IgD-negative memory B cell (primary cell): Measurements from ENCODE around the gene MPND. TPM values are rescaled to one million over a fixed set of nuclear protein-coding genes. Genes with fewer than 3 reads are reported as not detected.

Source experiments
- H3K27ac Mint-ChIP-seq, 3 donors: one replicate each; pipeline ENCODE4 v1.8.0; 2020 to 2022; ENCODE audit warnings: mild to moderate bottlenecking in 3 of 3, mixed read lengths in 3 of 3, moderate library complexity in 1 of 3
- H3K27me3 Mint-ChIP-seq: one replicate; pipeline ENCODE4 v1.8.0; 2021; ENCODE audit warnings: mixed read lengths
- H3K36me3 Mint-ChIP-seq: one replicate; pipeline ENCODE4 v1.8.0; 2020; ENCODE audit warnings: mild to moderate bottlenecking, mixed read lengths
- H3K4me1 Mint-ChIP-seq, 3 donors: one replicate each; pipeline ENCODE4 v1.8.0; 2020 to 2022; ENCODE audit warnings: mixed read lengths in 3 of 3, mild to moderate bottlenecking in 1 of 3
- H3K4me3 Mint-ChIP-seq, 4 donors: one replicate each; pipeline ENCODE4 v1.8.0; 2020 to 2022; ENCODE audit warnings: mild to moderate bottlenecking in 4 of 4, mixed read lengths in 4 of 4, moderate library complexity in 3 of 4
- H3K9me3 Mint-ChIP-seq, 3 donors: one replicate each; pipeline ENCODE4 v1.8.0; 2020 to 2021; ENCODE audit warnings: mixed read lengths in 3 of 3, mild to moderate bottlenecking in 1 of 3
- polyA plus RNA-seq: library from polyadenylated mRNA; unstranded; fragments of 300-500 nt; fragmentation: Illumina TruSeq; gene quantifications from one replicate; pipeline ENCODE4 v1.2.3, GENCODE V29; 2021

The MPND gene
- 9.7 TPM for polyA plus RNA-seq

- H3K4me3 Mint-ChIP-seq: peak within 1 kb of the TSS; percentile 82 to 95 (median 91)
- H3K27ac Mint-ChIP-seq: peak within 1 kb of the TSS; percentile 80 to 96 (median 93)
- peaks cover 0 to 1% (median 0%) of the 10 kb centered on the region in 3 donors for H3K9me3 Mint-ChIP-seq
- H3K36me3 Mint-ChIP-seq: peaks cover 3% of the 10 kb centered on the region
- peaks cover 8 to 15% (median 12%) of the 10 kb centered on the region in 3 donors for H3K4me1 Mint-ChIP-seq
- H3K27me3 Mint-ChIP-seq: no peaks in the 10 kb centered on the region
Observed at GRCh38 chr19:4343370-4344307, at the start of gene MPND. Gene MPND (plus strand): TSS chr19:4343562. CDS start chr19:4343594, 32 bp downstream.

- Mint-ChIP-seq H3K27me3 (peaks cover 5% of the 10 kb centered on the region), H3K4me3 (no peak overlapping the region), H3K36me3 (no peaks in the 10 kb centered on the region), H3K27ac (no peak overlapping the region), H3K9me3 (no peaks in the 10 kb centered on the region), H3K4me1 (no peaks in the 10 kb centered on the region)
Observed at GRCh38 chr19:4294389-4294788, 49.0 kb upstream of the MPND start.

DNA sequence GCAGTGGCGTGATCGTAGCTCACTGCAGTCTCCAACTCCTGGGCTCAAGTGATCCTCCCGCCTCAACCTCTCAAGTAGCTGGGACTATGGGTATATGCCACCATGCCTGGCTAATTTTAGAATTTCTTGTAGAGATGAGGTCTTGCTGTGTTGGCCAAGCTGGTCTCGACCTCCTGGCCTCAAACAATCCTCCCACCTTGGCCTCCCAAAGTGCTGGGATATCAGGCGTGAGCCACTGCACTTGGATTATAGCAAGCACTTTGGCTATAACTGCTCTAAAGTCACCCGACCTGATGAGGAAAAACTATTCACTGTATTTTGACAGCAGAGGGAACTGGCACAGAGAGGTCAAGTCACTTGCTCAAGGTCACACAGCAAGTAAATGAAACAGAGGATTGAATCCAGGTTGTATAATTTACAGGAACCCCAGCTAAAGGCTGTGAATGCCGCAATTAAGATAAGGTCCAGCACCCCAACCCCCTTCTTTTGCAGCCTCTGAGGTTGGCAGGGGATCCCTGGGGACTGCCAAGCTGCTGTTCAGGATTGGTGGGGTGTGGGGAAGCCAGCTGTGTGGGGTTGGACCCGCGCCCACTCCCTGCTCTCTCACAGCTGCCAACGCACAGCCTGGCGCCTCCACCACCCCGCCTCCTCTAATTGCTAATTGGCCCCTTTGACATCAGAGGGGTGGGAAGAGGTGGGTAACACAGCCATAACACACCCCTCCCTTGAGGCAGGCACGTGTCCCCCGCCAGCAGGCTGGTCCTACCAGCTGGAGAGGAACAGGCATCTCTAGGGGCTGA is 47.2 kb upstream of the MPND start:
- no peaks in the 10 kb centered on the region for H3K36me3 Mint-ChIP-seq

GRCh38 chr19:4297901-4298809 is 45.2 kb upstream of the MPND start:
- peaks cover 8% of the 10 kb centered on the region for H3K27me3 Mint-ChIP-seq
- no peaks in the 10 kb centered on the region for H3K4me1 Mint-ChIP-seq
- no peaks in the 10 kb centered on the region for H3K36me3 Mint-ChIP-seq
- H3K27ac Mint-ChIP-seq: no peak overlapping the region
- no peaks in the 10 kb centered on the region for H3K9me3 Mint-ChIP-seq
- H3K4me3 Mint-ChIP-seq: no peak overlapping the region

More for the DNA sequence above, 47.2 kb upstream of the MPND start:
- Mint-ChIP-seq H3K9me3 (no peaks in the 10 kb centered on the region), H3K27me3 (peaks cover 8% of the 10 kb centered on the region), H3K27ac (no peak overlapping the region), H3K4me3 (no peak overlapping the region), H3K4me1 (no peaks in the 10 kb centered on the region)

GRCh38 chr19:4298810-4299550 is 44.4 kb upstream of the MPND start:
- no peaks in the 10 kb centered on the region for H3K36me3 Mint-ChIP-seq
- H3K9me3 Mint-ChIP-seq: no peaks in the 10 kb centered on the region
- no peak overlapping the region for H3K27ac Mint-ChIP-seq
- no peak overlapping the region for H3K4me3 Mint-ChIP-seq
- H3K4me1 Mint-ChIP-seq: no peaks in the 10 kb centered on the region
- peaks cover 10% of the 10 kb centered on the region for H3K27me3 Mint-ChIP-seq

DNA sequence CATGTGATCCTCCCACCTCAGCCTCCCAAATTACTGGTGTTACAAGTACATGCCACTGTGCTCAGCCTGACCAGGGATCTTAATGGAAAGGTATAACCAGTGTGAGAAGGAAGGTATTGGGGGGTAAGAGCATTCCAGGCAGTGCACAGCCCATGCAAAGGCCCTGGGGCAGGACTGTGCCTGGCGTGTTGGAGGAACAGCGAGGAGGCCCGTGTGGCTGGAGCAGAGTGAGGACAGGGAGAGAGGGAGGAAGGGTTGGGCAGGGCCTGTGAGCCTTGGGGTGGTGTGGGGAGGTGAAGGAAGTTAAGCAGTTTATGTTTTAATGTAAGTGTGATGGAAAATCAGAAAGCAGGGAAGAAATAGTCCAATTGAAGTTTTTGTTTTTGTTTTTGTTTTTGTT is 42.8 kb upstream of the MPND start:
- peaks cover 11% of the 10 kb centered on the region for H3K27me3 Mint-ChIP-seq
- peak overlapping the region in 1 of 3 donors; percentile 55 for H3K27ac Mint-ChIP-seq
- peak overlapping the region in 1 of 4 donors; percentile 34 for H3K4me3 Mint-ChIP-seq
- no peaks in the 10 kb centered on the region for H3K36me3 Mint-ChIP-seq
- peaks cover 0 to 3% (median 0%) of the 10 kb centered on the region in 3 donors for H3K4me1 Mint-ChIP-seq
- H3K9me3 Mint-ChIP-seq: no peaks in the 10 kb centered on the region

DNA sequence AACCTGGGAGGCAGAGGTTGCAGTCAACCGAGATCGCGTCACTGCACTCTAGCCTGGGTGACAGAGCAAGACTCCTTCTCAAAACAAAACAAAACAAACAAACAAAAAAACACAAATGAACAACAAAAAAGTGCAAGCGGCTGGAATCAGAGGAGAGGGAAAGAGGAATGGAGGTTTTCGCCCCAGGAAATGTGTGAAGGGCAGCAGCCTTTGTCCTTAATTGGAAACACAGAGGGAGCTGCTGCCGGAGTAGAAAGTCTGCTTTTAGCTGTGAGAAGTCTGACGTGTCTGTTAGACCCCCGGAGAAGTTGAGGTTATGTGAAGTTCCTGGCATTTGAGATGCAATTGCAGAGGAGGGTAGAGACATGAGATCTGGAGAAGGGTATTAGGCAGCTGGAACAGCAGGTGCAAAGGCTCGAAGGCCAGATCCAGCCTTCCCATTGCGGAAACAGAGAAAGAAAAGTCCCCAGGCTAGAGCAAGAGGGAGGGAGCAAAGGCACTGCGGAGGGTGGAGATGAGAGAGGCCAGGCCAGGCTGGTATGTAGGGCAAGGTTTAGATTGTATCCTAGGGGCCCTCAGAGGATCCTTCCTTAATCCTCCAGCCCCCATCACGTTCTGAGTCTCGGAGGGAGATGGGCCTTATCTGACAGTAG is 41.6 kb upstream of the MPND start:
- Mint-ChIP-seq H3K36me3 (no peaks in the 10 kb centered on the region), H3K27me3 (peaks cover 9% of the 10 kb centered on the region), H3K4me3 (peak overlapping the region in 2 of 4 donors; percentile 64 to 74), H3K4me1 (peaks cover 0 to 3% (median 0%) of the 10 kb centered on the region in 3 donors), H3K27ac (no peak overlapping the region), H3K9me3 (no peaks in the 10 kb centered on the region)

DNA sequence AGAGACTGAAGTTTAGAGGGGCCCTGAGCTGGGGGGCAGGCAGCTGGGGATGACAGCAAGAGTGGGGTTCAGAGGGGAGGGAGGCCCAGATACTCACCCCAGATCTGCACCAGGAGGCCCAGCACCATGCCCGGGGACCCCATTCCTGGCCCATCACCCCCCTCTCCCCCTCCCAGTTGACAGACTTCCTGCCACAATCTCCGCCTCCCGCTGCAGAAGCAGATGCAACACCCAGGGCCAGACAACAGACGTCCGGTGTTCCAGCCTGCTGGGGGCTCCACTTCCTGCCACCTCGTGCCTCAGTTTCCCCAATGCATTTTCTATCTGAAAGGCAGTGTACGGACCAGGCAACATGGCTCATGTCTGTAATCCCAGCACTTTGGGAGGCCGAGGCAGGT is 41.1 kb upstream of the MPND start, which contains the start of gene TMIGD2:
TSS of gene TMIGD2 (minus strand) at position 147 of the 398 bp plus-strand sequence. CDS start at position 143, 4 bp downstream.
- Mint-ChIP-seq H3K4me3 (peak within 1 kb of the TSS in 2 of 4 donors; percentile 64 to 74), H3K27ac (no peak within 1 kb of the TSS), H3K36me3 (no peaks in the 10 kb centered on the region), H3K27me3 (peaks cover 9% of the 10 kb centered on the region), H3K9me3 (no peaks in the 10 kb centered on the region), H3K4me1 (peaks cover 0 to 3% (median 0%) of the 10 kb centered on the region in 3 donors)

DNA sequence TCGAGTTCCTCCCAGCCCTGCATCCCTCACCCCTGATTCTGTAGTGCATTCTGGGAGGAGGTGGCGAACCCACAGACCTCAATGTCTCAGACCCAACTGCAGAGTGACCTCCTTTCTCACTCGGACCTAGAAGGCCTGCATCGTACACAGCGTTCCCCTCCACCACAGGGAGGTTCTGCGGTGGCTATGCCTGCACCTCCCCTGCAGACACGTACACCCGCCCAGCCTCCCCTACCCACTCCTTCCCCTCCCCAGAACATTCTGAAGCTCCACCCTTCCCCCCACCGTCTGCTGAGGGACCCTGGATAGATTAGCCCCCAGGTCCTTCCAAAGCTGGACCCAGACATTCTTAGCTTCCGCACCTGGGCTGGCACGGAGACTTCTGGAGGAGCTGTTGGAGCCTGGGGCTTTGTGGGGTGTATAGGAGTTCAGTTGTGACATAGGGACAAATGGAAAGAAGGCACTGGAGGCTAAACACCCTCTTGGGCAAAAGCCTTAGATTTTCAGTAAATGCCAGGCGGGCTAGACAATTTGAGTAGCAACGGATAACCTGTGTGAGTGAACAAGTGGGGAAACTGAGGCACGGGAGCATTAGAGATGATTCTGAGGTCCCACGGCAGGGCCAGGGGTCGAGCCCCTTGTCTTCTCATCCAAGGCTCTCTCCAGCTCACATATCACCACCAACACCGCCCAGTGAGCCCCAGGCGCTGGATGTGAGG is 39.4 kb upstream of the MPND start:
- Mint-ChIP-seq H3K9me3 (no peaks in the 10 kb centered on the region), H3K27me3 (peaks cover 9% of the 10 kb centered on the region), H3K27ac (peak overlapping the region in 1 of 3 donors; percentile 81), H3K4me1 (peaks cover 0 to 3% (median 0%) of the 10 kb centered on the region in 3 donors), H3K36me3 (no peaks in the 10 kb centered on the region), H3K4me3 (peak overlapping the region in 2 of 4 donors; percentile 76 to 88)

GRCh38 chr19:4304538-4305256 is 38.7 kb upstream of the MPND start, which contains the start of gene FSD1:
Gene FSD1 (plus strand): TSS chr19:4304598. CDS start chr19:4304747, 149 bp downstream.
- H3K4me1 Mint-ChIP-seq: peaks cover 0 to 3% (median 0%) of the 10 kb centered on the region in 3 donors
- no peaks in the 10 kb centered on the region for H3K36me3 Mint-ChIP-seq
- H3K9me3 Mint-ChIP-seq: no peaks in the 10 kb centered on the region
- peak within 1 kb of the TSS in 2 of 4 donors; percentile 82 to 88 for H3K4me3 Mint-ChIP-seq
- peaks cover 9% of the 10 kb centered on the region for H3K27me3 Mint-ChIP-seq
- peak within 1 kb of the TSS in 2 of 3 donors; percentile 50 to 81 for H3K27ac Mint-ChIP-seq

DNA sequence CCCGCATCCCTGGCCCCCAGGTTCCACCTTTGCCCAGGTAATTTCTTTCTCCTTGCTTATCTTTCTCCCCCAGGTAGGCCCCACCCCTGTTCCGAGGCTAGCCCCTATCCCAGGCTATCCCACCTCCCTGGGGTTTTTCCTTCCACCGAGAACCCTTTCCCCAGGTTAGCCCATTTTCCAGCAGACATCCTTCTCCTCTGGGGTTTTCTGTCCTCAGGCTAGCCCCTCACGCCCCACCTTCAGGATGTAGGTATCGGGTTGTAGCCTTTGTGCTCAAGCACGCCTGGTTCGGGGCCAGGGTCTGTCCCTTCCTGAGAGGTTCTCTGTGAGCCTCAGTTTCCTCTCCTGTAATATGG is 38.1 kb upstream of the MPND start:
- H3K9me3 Mint-ChIP-seq: no peaks in the 10 kb centered on the region
- peaks cover 0 to 3% (median 0%) of the 10 kb centered on the region in 3 donors for H3K4me1 Mint-ChIP-seq

DNA sequence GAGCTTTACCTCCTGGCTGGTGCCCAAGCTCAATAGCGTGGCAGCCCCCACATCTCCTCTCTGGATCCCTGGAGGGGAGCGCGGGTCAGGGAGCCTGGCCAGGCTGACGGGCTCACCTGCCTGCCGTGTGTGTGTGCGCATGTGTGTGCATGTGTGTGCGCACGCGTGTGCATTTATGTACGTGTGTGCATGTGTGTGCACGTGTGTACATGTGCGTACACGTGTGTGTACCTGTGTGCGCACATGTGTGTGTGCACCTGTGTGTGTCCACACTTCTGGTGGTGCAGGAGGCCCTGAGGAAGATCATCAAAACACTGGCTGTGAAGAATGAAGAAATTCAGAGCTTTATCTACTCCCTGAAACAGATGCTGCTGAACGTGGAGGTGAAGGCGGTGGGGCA is 37.7 kb upstream of the MPND start:
- H3K9me3 Mint-ChIP-seq: no peaks in the 10 kb centered on the region
- peaks cover 7% of the 10 kb centered on the region for H3K27me3 Mint-ChIP-seq
- H3K36me3 Mint-ChIP-seq: no peaks in the 10 kb centered on the region
- peak overlapping the region in 1 of 4 donors; percentile 79 for H3K4me3 Mint-ChIP-seq
- peak overlapping the region in 1 of 3 donors; percentile 50 for H3K27ac Mint-ChIP-seq
- H3K4me1 Mint-ChIP-seq: peaks cover 0 to 3% (median 0%) of the 10 kb centered on the region in 3 donors

More for the DNA sequence above, 38.1 kb upstream of the MPND start:
- Mint-ChIP-seq H3K36me3 (no peaks in the 10 kb centered on the region), H3K27me3 (peaks cover 9% of the 10 kb centered on the region), H3K4me3 (peak overlapping the region in 2 of 4 donors; percentile 79 to 82), H3K27ac (peak overlapping the region in 1 of 3 donors; percentile 50)
